NCI-H2107 (cell line): ENCODE measurements around the gene MEX3B.
"Not testable (repeated sequence)": the region's sequence is repeated elsewhere in the genome, so short reads cannot be mapped to it uniquely, and the experiment has no call there.

Source experiments
- DNase-seq: peaks from one replicate; lab custom pipeline; 2025; lab: John Stamatoyannopoulos, UW

Gene MEX3B

GRCh38 chr15:82005239-82005638 lies 40.6 kb downstream of the MEX3B start:
- no peak for DNase-seq

- no peak for DNase-seq
These were observed 41.9 kb downstream of the MEX3B start for GRCh38 chr15:82003916-82004315.

GRCh38 chr15:81995081-81995480 lies 50.7 kb downstream of the MEX3B start:
- not testable (repeated sequence) for DNase-seq

GRCh38 chr15:81992523-81992922 lies 53.3 kb downstream of the MEX3B start:
- DNase-seq = no peak
